Left lung (tissue), 10 donors: Measurements from ENCODE around the gene IDH3G. TPM values are rescaled to one million over a fixed set of nuclear protein-coding genes. Genes with fewer than 3 reads are reported as not detected.

Experiments used
- ATAC-seq: fragments of 200-7000 bp; cut with Tn5 transposase; one replicate; pipeline ENCODE4 v1.9.1; 2020; ENCODE audit warnings: moderate library complexity
- DNase-seq, 4 donors: peaks; one replicate each; pipeline ENCODE4 v3.0.0-alpha.2; 2013 to 2020
- H3K27ac ChIP-seq, 2 donors: fragments of 200-600 bp; sonication (generic) in 1 of 2; one replicate each; pipeline versions ENCODE4 v1.5.0 to v1.8.0; 2020 to 2021
- H3K27me3 ChIP-seq, 2 donors: fragments of 200-600 bp; sonication (generic) in 1 of 2; one replicate each; pipeline versions ENCODE4 v1.5.0 to v1.8.0; 2020 to 2021
- H3K36me3 ChIP-seq, 2 donors: fragments of 200-600 bp; sonication (generic) in 1 of 2; one replicate each; pipeline versions ENCODE4 v1.5.0 to v1.8.0; 2020 to 2021
- H3K4me1 ChIP-seq, 2 donors: fragments of 200-600 bp; one replicate each; pipeline ENCODE4 v1.8.0; 2021
- H3K4me3 ChIP-seq, 2 donors: fragments of 200-600 bp; sonication (generic) in 1 of 2; one replicate each; pipeline versions ENCODE4 v1.5.0 to v1.8.0; 2020 to 2021; ENCODE audit warnings: mild to moderate bottlenecking in 1 of 2
- H3K9me3 ChIP-seq, 2 donors: fragments of 200-600 bp; sonication (generic) in 1 of 2; one replicate each; pipeline versions ENCODE4 v1.5.0 to v1.8.0; 2020 to 2021
- intact Hi-C, 2 donors: fragments of 100-400 bp; cut with DNase I; formaldehyde crosslinking; loops; one replicate each; pipeline versions ENCODE4 v1.11.2 to v1.14.2; 2022
- polyA plus RNA-seq, 6 donors: library from polyadenylated mRNA; unstranded; fragments of 120-200 nt; gene quantifications; one replicate each; pipeline ENCODE4 v1.2.1, GENCODE V29; 2013; ENCODE audit not compliant: insufficient read length in 6 of 6
- total RNA-seq, 2 donors: library from RNA; stranded (reverse); fragmentation: NEBNext Ultra II Directional; extraction: Animal tissue kit (Norgen Biotek cat#: 25700); gene quantifications; one replicate each; pipeline ENCODE4 v1.2.1, GENCODE V29; 2021
- TF ChIP-seq, protein P1 (sequence below), 2 donors: fragments of 200-600 bp; sonication (generic) in 1 of 2; IDR thresholded peaks; one replicate each; pipeline versions ENCODE4 v1.5.0 to v1.8.0; 2021; ENCODE audit warnings: antibody characterized with exemption in 2 of 2
- donor health status: DM: no; HTN: yes; CAD: no.
- donor health status: DM: no; HTN: no; CAD: no.

IDH3G gene
- total and polyA plus RNA-seq, 8 donors = 42.4 to 72.3 (median 55.0) TPM

DNA sequence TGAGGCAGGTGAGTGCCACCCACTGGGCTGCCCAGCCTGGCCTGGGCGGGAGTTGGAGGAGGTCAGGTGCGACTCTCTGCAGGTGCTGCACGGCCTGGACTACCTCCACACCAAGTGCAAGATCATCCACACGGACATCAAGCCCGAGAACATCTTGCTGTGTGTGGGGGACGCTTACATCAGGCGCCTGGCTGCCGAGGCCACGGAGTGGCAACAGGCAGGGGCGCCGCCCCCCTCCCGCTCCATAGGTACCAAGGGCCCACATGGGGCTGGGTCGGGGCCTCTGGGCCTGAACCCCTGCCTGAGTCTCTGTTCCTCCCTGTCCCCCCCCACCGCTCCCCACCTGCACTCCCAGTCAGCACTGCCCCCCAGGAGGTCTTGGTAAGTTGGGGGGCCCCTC, 11.3 kb downstream of the IDH3G start:
- Histone ChIP-seq H3K9me3 (no peaks in the 10 kb centered on the region), H3K4me1 (no peaks in the 10 kb centered on the region), H3K27ac (no peak overlapping the region), H3K36me3 (peaks cover 0 to 46% of the 10 kb centered on the region in 2 donors), H3K4me3 (no peak overlapping the region), H3K27me3 (peaks cover 0 to 32% of the 10 kb centered on the region in 2 donors)
- intact Hi-C loops = no loop called here
- ATAC-seq (no peak), DNase-seq (no peak)
- TF ChIP-seq, protein P1, sequence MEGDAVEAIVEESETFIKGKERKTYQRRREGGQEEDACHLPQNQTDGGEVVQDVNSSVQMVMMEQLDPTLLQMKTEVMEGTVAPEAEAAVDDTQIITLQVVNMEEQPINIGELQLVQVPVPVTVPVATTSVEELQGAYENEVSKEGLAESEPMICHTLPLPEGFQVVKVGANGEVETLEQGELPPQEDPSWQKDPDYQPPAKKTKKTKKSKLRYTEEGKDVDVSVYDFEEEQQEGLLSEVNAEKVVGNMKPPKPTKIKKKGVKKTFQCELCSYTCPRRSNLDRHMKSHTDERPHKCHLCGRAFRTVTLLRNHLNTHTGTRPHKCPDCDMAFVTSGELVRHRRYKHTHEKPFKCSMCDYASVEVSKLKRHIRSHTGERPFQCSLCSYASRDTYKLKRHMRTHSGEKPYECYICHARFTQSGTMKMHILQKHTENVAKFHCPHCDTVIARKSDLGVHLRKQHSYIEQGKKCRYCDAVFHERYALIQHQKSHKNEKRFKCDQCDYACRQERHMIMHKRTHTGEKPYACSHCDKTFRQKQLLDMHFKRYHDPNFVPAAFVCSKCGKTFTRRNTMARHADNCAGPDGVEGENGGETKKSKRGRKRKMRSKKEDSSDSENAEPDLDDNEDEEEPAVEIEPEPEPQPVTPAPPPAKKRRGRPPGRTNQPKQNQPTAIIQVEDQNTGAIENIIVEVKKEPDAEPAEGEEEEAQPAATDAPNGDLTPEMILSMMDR (IDR thresholded peaks at IDR 0.05) = no peak

DNA sequence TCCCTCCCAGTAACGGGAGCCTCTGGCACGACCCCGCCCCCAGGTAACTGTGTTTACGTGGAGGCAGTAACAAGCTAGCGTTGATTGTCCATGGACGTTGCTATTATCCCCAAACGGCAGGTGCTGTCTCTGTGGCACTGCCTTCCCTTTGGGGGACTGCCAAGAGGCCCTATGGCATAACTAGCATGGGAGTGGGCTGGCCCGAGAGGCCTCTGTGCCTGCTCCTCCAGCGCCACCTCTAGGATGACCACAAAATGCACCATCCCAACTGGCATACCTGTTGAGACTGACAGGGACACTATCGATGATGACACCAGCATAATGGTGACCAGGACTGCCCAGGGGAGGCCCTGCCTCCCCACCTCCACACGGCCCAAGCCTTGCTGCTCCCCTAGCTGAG, 11.9 kb downstream of the IDH3G start:
- TF ChIP-seq, protein P1 (IDR thresholded peaks at IDR 0.05) = no peak
- Histone ChIP-seq H3K27me3 (peaks cover 0 to 37% of the 10 kb centered on the region in 2 donors), H3K4me1 (no peaks in the 10 kb centered on the region), H3K36me3 (peaks cover 0 to 41% of the 10 kb centered on the region in 2 donors), H3K4me3 (no peak overlapping the region), H3K27ac (no peak overlapping the region), H3K9me3 (no peaks in the 10 kb centered on the region)
- DNase-seq (no peak), ATAC-seq (no peak)
- intact Hi-C loops = no loop called here

DNA sequence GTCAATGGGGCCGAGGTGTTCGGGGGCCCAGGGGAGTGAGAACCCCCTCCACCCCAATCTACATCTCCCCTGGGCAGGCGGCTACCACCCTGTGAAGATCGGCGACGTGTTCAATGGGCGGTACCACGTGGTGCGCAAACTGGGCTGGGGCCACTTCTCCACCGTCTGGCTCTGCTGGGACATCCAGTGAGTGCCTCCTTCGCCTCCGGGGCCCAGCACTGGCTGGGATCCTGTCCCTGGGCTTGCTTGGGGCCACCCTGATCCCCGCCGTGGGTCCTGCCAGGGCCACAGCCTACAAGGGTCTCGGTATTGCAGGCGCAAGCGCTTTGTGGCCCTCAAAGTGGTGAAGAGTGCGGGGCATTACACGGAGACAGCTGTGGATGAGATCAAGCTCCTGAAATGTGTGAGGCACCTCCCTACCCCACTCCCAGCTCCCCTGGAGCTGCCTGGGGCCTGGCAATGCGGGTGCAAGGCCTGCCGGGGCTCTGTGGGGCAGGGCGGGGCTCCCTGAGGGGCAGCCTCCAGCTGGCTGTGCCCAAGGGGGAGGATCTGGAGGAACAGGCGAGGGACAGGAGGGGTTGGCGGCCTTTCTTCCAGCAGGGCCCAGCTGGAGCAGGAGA, 12.6 kb downstream of the IDH3G start:
- TF ChIP-seq, protein P1 (IDR thresholded peaks at IDR 0.05) = no peak
- Histone ChIP-seq H3K4me3 (no peak overlapping the region), H3K27ac (no peak overlapping the region), H3K4me1 (no peaks in the 10 kb centered on the region), H3K36me3 (peaks cover 0 to 33% of the 10 kb centered on the region in 2 donors), H3K9me3 (no peaks in the 10 kb centered on the region), H3K27me3 (peaks cover 0 to 37% of the 10 kb centered on the region in 2 donors)
- ATAC-seq (no peak), DNase-seq (no peak)
- intact Hi-C loops = no loop called here

DNA sequence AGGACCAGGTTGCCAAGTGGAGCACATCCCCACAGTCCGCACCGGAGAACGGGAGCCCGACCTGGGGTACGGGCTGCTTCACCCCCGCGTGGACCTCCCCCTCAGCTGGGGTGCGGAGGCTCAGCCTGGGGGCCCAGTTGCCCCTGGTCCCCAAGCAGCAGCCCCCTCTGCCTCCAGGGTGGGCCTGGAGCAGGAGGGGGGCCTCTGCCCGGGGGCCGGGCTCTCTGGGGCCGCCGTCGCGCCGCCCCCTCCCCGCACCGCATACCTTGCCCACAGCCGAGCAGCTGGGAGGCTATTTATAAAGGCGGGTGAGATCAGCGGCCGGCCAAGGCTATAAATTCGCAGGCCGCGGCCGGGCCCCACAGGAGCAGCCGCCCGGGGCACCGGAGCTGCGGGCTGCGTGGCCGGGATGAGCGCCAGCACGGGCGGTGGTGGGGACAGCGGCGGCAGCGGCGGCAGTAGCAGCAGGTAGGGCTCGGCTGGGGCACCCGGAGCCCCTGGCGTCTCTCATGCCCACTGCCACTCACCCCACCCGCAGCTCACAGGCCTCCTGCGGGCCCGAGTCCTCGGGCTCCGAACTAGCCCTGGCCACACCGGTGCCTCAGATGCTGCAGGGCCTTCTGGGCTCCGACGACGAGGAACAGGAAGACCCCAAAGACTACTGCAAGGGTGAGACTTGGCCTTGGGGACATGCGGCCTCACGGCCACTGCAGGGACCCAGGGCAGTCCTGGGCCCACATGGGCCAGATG, 13.3 kb downstream of the IDH3G start, which contains the start of gene SRPK3:
Gene SRPK3, plus strand, starts transcription at position 364 of the 750 bp plus-strand sequence. Its CDS starts 46 bp downstream, at position 410.
- H3K4me3 ChIP-seq = no peak within 1 kb of the TSS
- no peak within 1 kb of the TSS for H3K27ac ChIP-seq
- H3K36me3 ChIP-seq = peaks cover 0 to 26% of the 10 kb centered on the region in 2 donors
- DNase-seq (no peak), ATAC-seq (no peak)
- no peaks in the 10 kb centered on the region for H3K9me3 ChIP-seq
- no peaks in the 10 kb centered on the region for H3K4me1 ChIP-seq
- TF ChIP-seq, protein P1 (IDR thresholded peaks at IDR 0.05) = no peak
- intact Hi-C loops = no loop called here
- peaks cover 0 to 37% of the 10 kb centered on the region in 2 donors for H3K27me3 ChIP-seq
